ENCODE measurements around the gene KHDC4.
"Not testable (repeated sequence)": the region's sequence is repeated elsewhere in the genome, so short reads cannot be mapped to it uniquely, and the experiment has no call there.

- TF ChIP-seq POLR2A, CTCF (IDR thresholded peaks at IDR 0.05): not testable (repeated sequence)
These were observed 38.6 kb downstream of the KHDC4 start for GRCh38 chr1:155895617-155896016.

All from body of pancreas (tissue), 4 donors.